B cell (primary cell): ENCODE measurements around the gene NEUROG2. TPM values are rescaled to one million over a fixed set of nuclear protein-coding genes. Genes with fewer than 3 reads are reported as not detected.
A peak's percentile ranks its signal among the peaks of the same experiment; 100 is the strongest.

Source experiments
- ATAC-seq: fragments of 200-7000 bp; cut with Tn5 transposase; one replicate; pipeline ENCODE4 v1.10.0; 2021; ENCODE audit warnings: low read depth, mild to moderate bottlenecking, moderate number of reproducible peaks, moderate library complexity
- CTCF ChIA-PET: fragments of 350-600 bp; sonication (Branson Sonifier 250); formaldehyde crosslinking; loops from one replicate; lab custom pipeline; 2021; ENCODE audit warnings: antibody characterized with exemption, inconsistent platforms; lab: Charles Lee
- POLR2A ChIA-PET: fragments of 350-600 bp; sonication (Branson Sonifier 250); formaldehyde crosslinking; loops from one replicate; lab custom pipeline; 2021; ENCODE audit warnings: antibody characterized with exemption; lab: Charles Lee
- DNase-seq: peaks from one replicate; pipeline ENCODE4 v3.0.0; 2013
- H2AFZ ChIP-seq: 2 replicates; pipeline ENCODE4 v1.6.1; 2012; ENCODE audit warnings: mild to moderate bottlenecking, low read depth, low read length; ENCODE audit not compliant: insufficient read depth, poor library complexity, severe bottlenecking
- H3K27ac ChIP-seq, 2 donors: 1 replicate in 1 of 2; 2 replicates in 1 of 2; pipeline ENCODE4 v1.5.1; 2012 to 2013; ENCODE audit warnings: low read length in 2 of 2, mild to moderate bottlenecking in 2 of 2, moderate library complexity in 1 of 2
- H3K27me3 ChIP-seq, 4 experiments: fragments of 200-600 bp in 1 of 4; sonication (generic) in 1 of 4; replicated peaks in 1 of 4; 1 replicate in 2 of 4; 2 replicates in 2 of 4; pipeline versions ENCODE4 v1.6.1 to v1.7.0; 2013 to 2016; ENCODE audit warnings: low read length in 3 of 4, mild to moderate bottlenecking in 2 of 4, mixed read lengths in 1 of 4, moderate library complexity in 1 of 4; ENCODE audit not compliant: insufficient read depth in 4 of 4, control insufficient read depth in 3 of 4; ENCODE audit errors: control extremely low read depth in 1 of 4
- H3K36me3 ChIP-seq, 2 experiments: replicated peaks in 1 of 2; 1 replicate in 1 of 2; 2 replicates in 1 of 2; pipeline versions ENCODE4 v1.6.1 to v1.7.1; 2013; ENCODE audit warnings: low read length in 1 of 2; ENCODE audit not compliant: insufficient read depth in 2 of 2, control insufficient read depth in 1 of 2; ENCODE audit errors: control extremely low read depth in 1 of 2, extremely low read depth in 1 of 2
- H3K4me1 ChIP-seq, 2 donors: fragments of 200-600 bp in 1 of 2; sonication (generic) in 1 of 2; 1 replicate in 1 of 2; 2 replicates in 1 of 2; pipeline versions ENCODE4 v1.5.1 to v1.6.1; 2013 to 2017; ENCODE audit warnings: low read length in 2 of 2; ENCODE audit not compliant: control insufficient read depth in 2 of 2, insufficient read depth in 2 of 2
- H3K4me2 ChIP-seq: replicated peaks from 2 replicates; pipeline ENCODE3; 2012; ENCODE audit warnings: mild to moderate bottlenecking, low read depth, low read length; ENCODE audit not compliant: poor library complexity, severe bottlenecking
- H3K4me3 ChIP-seq, 5 experiments: fragments of 200-600 bp in 1 of 5; sonication (generic) in 1 of 5; 1 replicate in 3 of 5; 2 replicates in 2 of 5; pipeline versions ENCODE4 v1.5.1 to v1.7.0; 2011 to 2016; ENCODE audit warnings: low read length in 4 of 5, mild to moderate bottlenecking in 4 of 5, low read depth in 2 of 5, control low read depth in 1 of 5, moderate library complexity in 1 of 5; ENCODE audit not compliant: insufficient read depth in 1 of 5; ENCODE audit errors: control extremely low read depth in 1 of 5, extremely low read depth in 1 of 5
- H3K79me2 ChIP-seq: fragments of 200-600 bp; sonication (generic); one replicate; pipeline ENCODE4 v1.6.0; 2016; ENCODE audit warnings: low read length; ENCODE audit not compliant: control insufficient read depth, insufficient read depth
- H3K9ac ChIP-seq: fragments of 200-600 bp; sonication (generic); 2 replicates; pipeline ENCODE4 v1.6.1; 2017; ENCODE audit warnings: mild to moderate bottlenecking, low read length, moderate library complexity
- H3K9me3 ChIP-seq, 3 donors: one replicate each; pipeline versions ENCODE4 v1.6.1 to v1.7.1; 2013; ENCODE audit warnings: low read length in 2 of 3; ENCODE audit not compliant: control insufficient read depth in 2 of 3, insufficient read depth in 1 of 3; ENCODE audit errors: control extremely low read depth in 1 of 3
- H4K20me1 ChIP-seq: 2 replicates; pipeline ENCODE4 v1.6.0; 2012; ENCODE audit warnings: mild to moderate bottlenecking, low read length; ENCODE audit not compliant: insufficient read depth, control insufficient read depth, poor library complexity, severe bottlenecking
- H3K27ac Mint-ChIP-seq: one replicate; pipeline ENCODE4 v1.8.0; 2021; ENCODE audit warnings: mixed read lengths
- H3K27me3 Mint-ChIP-seq: one replicate; pipeline ENCODE4 v1.8.0; 2021; ENCODE audit warnings: mixed read lengths
- H3K4me1 Mint-ChIP-seq: one replicate; pipeline ENCODE4 v1.8.0; 2021; ENCODE audit warnings: mixed read lengths
- H3K4me3 Mint-ChIP-seq: one replicate; pipeline ENCODE4 v1.8.0; 2021; ENCODE audit warnings: mixed read lengths
- H3K9me3 Mint-ChIP-seq: one replicate; pipeline ENCODE4 v1.8.0; 2022; ENCODE audit warnings: mixed read lengths; ENCODE audit not compliant: insufficient read depth
- CTCF ChIP-seq: fragments of 200-600 bp; IDR thresholded peaks from one replicate; pipeline ENCODE4 v1.8.0; 2022; ENCODE audit warnings: antibody characterized with exemption, mild to moderate bottlenecking
- EZH2 ChIP-seq: IDR thresholded peaks from 2 replicates; pipeline ENCODE4 v1.6.1; 2012; ENCODE audit warnings: borderline replicate concordance, low read depth, mild to moderate bottlenecking, moderate library complexity, low read length; ENCODE audit not compliant: insufficient read depth, poor library complexity, severe bottlenecking
- WGBS: methylation state at CpG from one replicate; pipeline ENCODE4 v1.1.5; 2013; ENCODE audit warnings: missing lambda C conversion rate; ENCODE audit not compliant: insufficient coverage; 5-methylcytosine and 5-hydroxymethylcytosine counted together
- intact Hi-C: fragments of 100-400 bp; cut with micrococcal nuclease; formaldehyde crosslinking; loops from one replicate; pipeline ENCODE4 v1.10.0; 2022
- polyA plus RNA-seq: library from polyadenylated mRNA; depleted of rRNA; stranded (reverse); fragments of >200 nt; gene quantifications from 2 replicates; pipeline ENCODE4 v1.2.3, GENCODE V29; 2012
- total RNA-seq, 2 donors: library from RNA; stranded (reverse); fragments of 120-200 nt in 1 of 2; gene quantifications; 1 replicate in 1 of 2; 2 replicates in 1 of 2; pipeline versions ENCODE4 v1.2.3 to v1.2.4, GENCODE V29; 2013 to 2022

Gene NEUROG2
- total and polyA plus RNA-seq, 2 donors (not counting 1 experiment from before 2014, with no cell fraction given) = not detected

GRCh38 chr4:112519689-112520597 lies 4.0 kb upstream of the NEUROG2 start:
- Histone ChIP-seq H3K79me2 (no peaks in the 10 kb centered on the region), H3K9ac (no peak overlapping the region), H2AFZ (no peak overlapping the region), H4K20me1 (no peaks in the 10 kb centered on the region), H3K27me3 (peaks cover 0 to 85% (median 74%) of the 10 kb centered on the region in 4 experiments), H3K36me3 (no peaks in the 10 kb centered on the region), H3K4me1 (peaks cover 59 to 78% of the 10 kb centered on the region in 2 donors), H3K27ac (no peak overlapping the region), H3K4me2 (peak overlapping the region; percentile 56), H3K4me3 (no peak overlapping the region), H3K9me3 (peaks cover 0 to 45% (median 23%) of the 10 kb centered on the region in 3 donors)
- peaks cover 89% of the 10 kb centered on the region for H3K27me3 Mint-ChIP-seq
- ChIA-PET POLR2A (interaction anchor here (1.4 kb wide), 1 partner anchor 10 kb away, joined by 4 read pairs; no protein-coding TSS in a partner anchor), CTCF (interaction anchor here (0.6 to 1.9 kb wide), 4 partner anchors 8 to 193 kb away, joined by 3 to 5 read pairs (median 3); no protein-coding TSS in a partner anchor)
- peak overlapping the region; percentile 39 for H3K4me3 Mint-ChIP-seq
- intact Hi-C loops = loop anchor here (2.0 to 10.0 kb wide), 3 partner anchors 185 to 1905 kb away; partner anchors contain the start of gene AP1AR
- TF ChIP-seq CTCF (no peak), EZH2 (no peak)
- ATAC-seq = no peak
- DNase-seq = peak; percentile 41
- H3K4me1 Mint-ChIP-seq = peaks cover 69% of the 10 kb centered on the region
- no peak overlapping the region for H3K27ac Mint-ChIP-seq
- no peaks in the 10 kb centered on the region for H3K9me3 Mint-ChIP-seq
- WGBS = 4% methylated on average over 9 of the region's 21 CpGs
